Progenitor cell of endocrine pancreas (in vitro differentiated cells): ENCODE data around the gene FAM170B. TPM values are rescaled to one million over a fixed set of nuclear protein-coding genes. Genes with fewer than 3 reads are reported as not detected.

ENCODE experiments used
- DNase-seq: peaks from one replicate; pipeline ENCODE4 v3.0.0; 2021; ENCODE audit warnings: low spot score; ENCODE audit not compliant: unreplicated experiment
- H3K27ac Mint-ChIP-seq: 2 replicates; pipeline ENCODE4 v1.8.0; 2021; ENCODE audit warnings: mild to moderate bottlenecking, moderate library complexity, mixed read lengths
- H3K27me3 Mint-ChIP-seq: 2 replicates; pipeline ENCODE4 v1.8.0; 2021; ENCODE audit warnings: mixed read lengths
- H3K36me3 Mint-ChIP-seq: 2 replicates; pipeline ENCODE4 v1.8.0; 2022; ENCODE audit warnings: mixed read lengths; ENCODE audit not compliant: insufficient read depth
- H3K4me1 Mint-ChIP-seq: 2 replicates; pipeline ENCODE4 v1.8.0; 2021; ENCODE audit warnings: low read depth, mixed read lengths
- H3K4me3 Mint-ChIP-seq: 2 replicates; pipeline ENCODE4 v1.8.0; 2021; ENCODE audit warnings: low read depth, mild to moderate bottlenecking, moderate library complexity, mixed read lengths
- H3K9me3 Mint-ChIP-seq: 2 replicates; pipeline ENCODE4 v1.8.0; 2021; ENCODE audit warnings: low read depth, mixed read lengths
- total RNA-seq: library from RNA; stranded (reverse); gene quantifications from 2 replicates; pipeline ENCODE4 v1.2.1, GENCODE V29; 2021
- TF ChIP-seq, protein P1 (sequence below): fragments of 200-600 bp; sonication (generic); IDR thresholded peaks from one replicate; pipeline ENCODE4 v1.5.0; 2021; ENCODE audit warnings: antibody characterized with exemption, mild to moderate bottlenecking; ENCODE audit not compliant: unreplicated experiment

FAM170B gene
- total RNA-seq, 1 donor from 2014 or later = not detected

GRCh38 chr10:49138361-49138891 lies 4.6 kb upstream of the FAM170B start:
- Mint-ChIP-seq H3K4me3 (no peak overlapping the region), H3K9me3 (peaks cover 9% of the 10 kb centered on the region), H3K36me3 (no peaks in the 10 kb centered on the region), H3K27ac (no peak overlapping the region), H3K27me3 (peaks cover 9% of the 10 kb centered on the region), H3K4me1 (peaks cover 4% of the 10 kb centered on the region)
- DNase-seq = no peak
- TF ChIP-seq, protein P1, sequence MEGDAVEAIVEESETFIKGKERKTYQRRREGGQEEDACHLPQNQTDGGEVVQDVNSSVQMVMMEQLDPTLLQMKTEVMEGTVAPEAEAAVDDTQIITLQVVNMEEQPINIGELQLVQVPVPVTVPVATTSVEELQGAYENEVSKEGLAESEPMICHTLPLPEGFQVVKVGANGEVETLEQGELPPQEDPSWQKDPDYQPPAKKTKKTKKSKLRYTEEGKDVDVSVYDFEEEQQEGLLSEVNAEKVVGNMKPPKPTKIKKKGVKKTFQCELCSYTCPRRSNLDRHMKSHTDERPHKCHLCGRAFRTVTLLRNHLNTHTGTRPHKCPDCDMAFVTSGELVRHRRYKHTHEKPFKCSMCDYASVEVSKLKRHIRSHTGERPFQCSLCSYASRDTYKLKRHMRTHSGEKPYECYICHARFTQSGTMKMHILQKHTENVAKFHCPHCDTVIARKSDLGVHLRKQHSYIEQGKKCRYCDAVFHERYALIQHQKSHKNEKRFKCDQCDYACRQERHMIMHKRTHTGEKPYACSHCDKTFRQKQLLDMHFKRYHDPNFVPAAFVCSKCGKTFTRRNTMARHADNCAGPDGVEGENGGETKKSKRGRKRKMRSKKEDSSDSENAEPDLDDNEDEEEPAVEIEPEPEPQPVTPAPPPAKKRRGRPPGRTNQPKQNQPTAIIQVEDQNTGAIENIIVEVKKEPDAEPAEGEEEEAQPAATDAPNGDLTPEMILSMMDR = no peak

- Mint-ChIP-seq H3K27ac (no peak overlapping the region), H3K4me1 (no peaks in the 10 kb centered on the region), H3K9me3 (peaks cover 9% of the 10 kb centered on the region), H3K36me3 (no peaks in the 10 kb centered on the region), H3K27me3 (peaks cover 9% of the 10 kb centered on the region), H3K4me3 (no peak overlapping the region)
- TF ChIP-seq, protein P1 = no peak
- no peak for DNase-seq
These were observed 2.7 kb upstream of the FAM170B start for GRCh38 chr10:49136525-49136924.

- H3K4me3 Mint-ChIP-seq = no peak overlapping the region
- H3K27ac Mint-ChIP-seq = no peak overlapping the region
- no peaks in the 10 kb centered on the region for H3K4me1 Mint-ChIP-seq
- H3K27me3 Mint-ChIP-seq = peaks cover 13% of the 10 kb centered on the region
- no peak for DNase-seq
- no peaks in the 10 kb centered on the region for H3K36me3 Mint-ChIP-seq
- TF ChIP-seq, protein P1 = no peak
- H3K9me3 Mint-ChIP-seq = peaks cover 9% of the 10 kb centered on the region
These were observed 1.9 kb upstream of the FAM170B start for GRCh38 chr10:49135575-49136313.

DNA sequence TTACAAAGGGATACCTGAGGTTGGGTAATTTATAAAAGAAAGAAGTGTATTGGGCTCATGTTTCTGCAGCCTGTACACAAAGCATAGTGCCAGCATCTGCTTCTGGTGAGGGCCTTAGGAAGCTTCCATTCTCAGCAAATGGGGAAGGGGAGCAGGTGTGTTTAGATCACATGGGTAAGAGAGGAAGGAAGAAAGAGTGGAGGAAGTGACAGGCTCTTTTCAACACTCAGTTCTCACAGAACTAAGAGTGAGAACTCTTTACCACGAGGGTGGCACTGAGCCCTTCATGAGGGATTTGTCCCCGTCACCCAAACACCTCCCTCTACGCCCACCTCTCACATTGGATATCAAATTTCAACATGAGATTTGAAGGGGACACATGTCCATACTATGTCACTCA lies 506 bp upstream of the FAM170B start:
- Mint-ChIP-seq H3K9me3 (peaks cover 9% of the 10 kb centered on the region), H3K4me3 (no peak overlapping the region), H3K27ac (no peak overlapping the region), H3K36me3 (no peaks in the 10 kb centered on the region), H3K27me3 (peaks cover 16% of the 10 kb centered on the region), H3K4me1 (no peaks in the 10 kb centered on the region)
- TF ChIP-seq, protein P1 = no peak
- DNase-seq = no peak

- TF ChIP-seq, protein P1 = no peak
- no peak overlapping the region for H3K4me3 Mint-ChIP-seq
- H3K4me1 Mint-ChIP-seq = no peaks in the 10 kb centered on the region
- no peaks in the 10 kb centered on the region for H3K36me3 Mint-ChIP-seq
- peaks cover 24% of the 10 kb centered on the region for H3K27me3 Mint-ChIP-seq
- H3K9me3 Mint-ChIP-seq = peaks cover 9% of the 10 kb centered on the region
- H3K27ac Mint-ChIP-seq = no peak overlapping the region
- no peak for DNase-seq
These were observed 1.5 kb downstream of the FAM170B start for GRCh38 chr10:49132362-49132737.
